Astrocyte (in vitro differentiated cells and primary cell): ENCODE results near the gene HELT. TPM values are rescaled to one million over a fixed set of nuclear protein-coding genes. Genes with fewer than 3 reads are reported as not detected.

Source experiments
- DNase-seq: peaks from one replicate; pipeline ENCODE4 v3.0.0-alpha.2; 2010; ENCODE audit warnings: low read depth
- FAIRE-seq: peaks from 2 replicates; lab custom pipeline; 2011; peaks lifted over from hg19 to GRCh38; lab: Jason Lieb, UNC
- H2AFZ ChIP-seq: 2 replicates; pipeline ENCODE4 v1.6.0; 2012; ENCODE audit warnings: low read depth, low read length, inconsistent platforms
- H3K27ac ChIP-seq: 2 replicates; pipeline ENCODE4 v1.5.1; 2011; ENCODE audit warnings: low read depth, low read length, inconsistent platforms
- H3K27me3 ChIP-seq: 2 replicates; pipeline ENCODE4 v1.6.0; 2011; ENCODE audit warnings: low read length, inconsistent platforms; ENCODE audit not compliant: insufficient read depth
- H3K36me3 ChIP-seq: 2 replicates; pipeline ENCODE4 v1.5.1; 2011; ENCODE audit warnings: low read length, inconsistent platforms; ENCODE audit not compliant: insufficient read depth
- H3K4me1 ChIP-seq: 2 replicates; pipeline ENCODE4 v1.5.1; 2011; ENCODE audit warnings: low read length, inconsistent platforms; ENCODE audit not compliant: insufficient read depth
- H3K4me2 ChIP-seq: 2 replicates; pipeline ENCODE4 v1.6.0; 2012; ENCODE audit warnings: low read length, inconsistent platforms
- H3K4me3 ChIP-seq: 2 replicates; pipeline ENCODE4 v1.5.1; 2011; ENCODE audit warnings: low read depth, mild to moderate bottlenecking, low read length, inconsistent platforms; ENCODE audit not compliant: insufficient read depth
- H3K79me2 ChIP-seq: 2 replicates; pipeline ENCODE4 v1.6.0; 2012; ENCODE audit warnings: mild to moderate bottlenecking, low read length, inconsistent platforms; ENCODE audit not compliant: insufficient read depth
- H3K9ac ChIP-seq: 2 replicates; pipeline ENCODE4 v1.6.0; 2012; ENCODE audit warnings: mild to moderate bottlenecking, low read length, inconsistent platforms
- H3K9me3 ChIP-seq: 2 replicates; pipeline ENCODE4 v1.5.1; 2012; ENCODE audit warnings: low read depth, mild to moderate bottlenecking, low read length, inconsistent platforms; ENCODE audit not compliant: insufficient read depth
- H4K20me1 ChIP-seq: 2 replicates; pipeline ENCODE4 v1.6.0; 2012; ENCODE audit warnings: low read length, inconsistent platforms; ENCODE audit not compliant: insufficient read depth
- H3K27ac Mint-ChIP-seq: one replicate; pipeline ENCODE4 v1.8.0; 2021; ENCODE audit warnings: mild to moderate bottlenecking, mixed read lengths; ENCODE audit not compliant: unreplicated experiment
- H3K27me3 Mint-ChIP-seq: one replicate; pipeline ENCODE4 v1.8.0; 2021; ENCODE audit warnings: low read depth, mixed read lengths; ENCODE audit not compliant: unreplicated experiment
- H3K36me3 Mint-ChIP-seq: one replicate; pipeline ENCODE4 v1.8.0; 2021; ENCODE audit warnings: low read depth, mixed read lengths; ENCODE audit not compliant: unreplicated experiment
- H3K4me1 Mint-ChIP-seq: one replicate; pipeline ENCODE4 v1.8.0; 2021; ENCODE audit warnings: low read depth, mixed read lengths; ENCODE audit not compliant: unreplicated experiment
- H3K4me3 Mint-ChIP-seq: one replicate; pipeline ENCODE4 v1.8.0; 2021; ENCODE audit warnings: mild to moderate bottlenecking, moderate library complexity, mixed read lengths; ENCODE audit not compliant: unreplicated experiment
- H3K9me3 Mint-ChIP-seq: one replicate; pipeline ENCODE4 v1.8.0; 2021; ENCODE audit warnings: mild to moderate bottlenecking, mixed read lengths; ENCODE audit not compliant: unreplicated experiment
- CTCF ChIP-seq: IDR thresholded peaks from 2 replicates; pipeline ENCODE4 v1.5.1; 2011; ENCODE audit warnings: low read depth, mild to moderate bottlenecking, inconsistent platforms, low read length, moderate library complexity; ENCODE audit not compliant: insufficient read depth
- EZH2 ChIP-seq: IDR thresholded peaks from 2 replicates; pipeline ENCODE4 v1.6.1; 2012; ENCODE audit warnings: mild to moderate bottlenecking, low read length, inconsistent platforms; ENCODE audit not compliant: insufficient read depth
- total RNA-seq: library from RNA; stranded (reverse); gene quantifications from 2 replicates; pipeline ENCODE4 v1.2.1, GENCODE V29; 2021

The HELT gene
- total RNA-seq, 1 donor from 2014 or later = not detected

DNA sequence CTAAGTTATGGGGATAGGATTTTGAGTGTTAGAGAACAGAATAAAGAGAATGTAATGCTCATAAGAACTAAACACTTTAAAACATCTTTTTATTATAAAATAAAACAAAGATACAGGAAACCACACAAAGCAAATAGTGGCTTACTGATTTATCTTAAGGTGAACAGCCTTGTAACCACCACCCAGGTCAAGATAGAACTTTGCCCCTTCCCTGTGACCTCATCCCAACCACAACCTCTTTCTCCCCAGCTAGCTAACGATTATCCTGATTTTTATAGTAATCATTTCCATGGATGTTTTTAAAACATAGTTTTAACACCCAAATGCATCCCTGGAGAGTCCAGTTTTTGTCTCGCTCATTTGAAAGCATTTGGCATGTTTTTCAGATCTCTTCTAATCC lies 17.0 kb downstream of the HELT start:
- no peaks in the 10 kb centered on the region for H3K4me1 ChIP-seq

GRCh38 chr4:185036019-185036418 lies 17.7 kb downstream of the HELT start:
- Histone ChIP-seq H3K79me2 (no peaks in the 10 kb centered on the region), H4K20me1 (no peaks in the 10 kb centered on the region), H3K27ac (no peak overlapping the region), H2AFZ (no peak overlapping the region), H3K9me3 (no peaks in the 10 kb centered on the region), H3K27me3 (peaks cover 9% of the 10 kb centered on the region), H3K4me1 (no peaks in the 10 kb centered on the region), H3K4me2 (no peak overlapping the region), H3K9ac (no peak overlapping the region), H3K36me3 (no peaks in the 10 kb centered on the region), H3K4me3 (no peak overlapping the region)
- Mint-ChIP-seq H3K4me1 (peaks cover 7% of the 10 kb centered on the region), H3K36me3 (no peaks in the 10 kb centered on the region), H3K9me3 (peaks cover 7% of the 10 kb centered on the region), H3K27me3 (peaks cover 40% of the 10 kb centered on the region), H3K27ac (no peak overlapping the region), H3K4me3 (no peak overlapping the region)
- DNase-seq (no peak), FAIRE-seq (no peak)
- no peak for TF ChIP-seq CTCF
- TF ChIP-seq EZH2 = no peak

More for the DNA sequence above, 17.0 kb downstream of the HELT start:
- DNase-seq (no peak), FAIRE-seq (no peak)
- H3K79me2 ChIP-seq = no peaks in the 10 kb centered on the region
- Mint-ChIP-seq H3K27me3 (peaks cover 48% of the 10 kb centered on the region), H3K36me3 (no peaks in the 10 kb centered on the region), H3K27ac (no peak overlapping the region), H3K9me3 (peaks cover 7% of the 10 kb centered on the region), H3K4me1 (peaks cover 4% of the 10 kb centered on the region), H3K4me3 (no peak overlapping the region)
- peaks cover 12% of the 10 kb centered on the region for H3K27me3 ChIP-seq
- H4K20me1 ChIP-seq = no peaks in the 10 kb centered on the region
- no peak overlapping the region for H3K4me3 ChIP-seq
- H2AFZ ChIP-seq = no peak overlapping the region
- H3K9me3 ChIP-seq = no peaks in the 10 kb centered on the region
- H3K27ac ChIP-seq = no peak overlapping the region
- no peak overlapping the region for H3K4me2 ChIP-seq
- TF ChIP-seq CTCF (no peak), EZH2 (no peak)
- no peaks in the 10 kb centered on the region for H3K36me3 ChIP-seq
- H3K9ac ChIP-seq = no peak overlapping the region

DNA sequence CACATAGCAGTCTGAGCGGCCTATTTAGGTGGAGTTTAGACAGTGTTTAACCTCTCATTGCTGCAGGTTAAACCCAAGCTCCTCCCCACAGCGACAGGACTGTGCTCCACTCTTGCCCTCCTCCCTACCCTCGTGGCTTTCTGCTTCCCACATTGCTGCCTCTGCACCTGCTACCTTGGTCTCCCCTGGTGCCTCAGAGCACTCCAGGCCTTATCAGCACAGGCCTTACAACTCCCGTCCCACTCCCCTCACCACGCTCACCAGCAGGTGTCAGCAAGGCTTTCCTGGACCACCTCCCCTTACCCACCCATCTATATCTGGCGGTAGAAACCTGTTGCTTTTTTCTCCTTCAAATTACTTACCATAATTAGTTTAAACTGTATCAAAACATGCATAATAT lies 18.6 kb downstream of the HELT start:
- Histone ChIP-seq H3K4me2 (no peak overlapping the region), H4K20me1 (no peaks in the 10 kb centered on the region), H3K9ac (no peak overlapping the region), H2AFZ (no peak overlapping the region), H3K36me3 (no peaks in the 10 kb centered on the region), H3K9me3 (no peaks in the 10 kb centered on the region), H3K27me3 (peaks cover 9% of the 10 kb centered on the region), H3K4me3 (no peak overlapping the region), H3K4me1 (no peaks in the 10 kb centered on the region), H3K27ac (no peak overlapping the region), H3K79me2 (no peaks in the 10 kb centered on the region)
- Mint-ChIP-seq H3K4me1 (peaks cover 7% of the 10 kb centered on the region), H3K27me3 (peaks cover 32% of the 10 kb centered on the region), H3K36me3 (no peaks in the 10 kb centered on the region), H3K27ac (no peak overlapping the region), H3K4me3 (no peak overlapping the region), H3K9me3 (peaks cover 5% of the 10 kb centered on the region)
- no peak for TF ChIP-seq EZH2
- no peak for TF ChIP-seq CTCF
- FAIRE-seq = no peak
- DNase-seq = no peak
